KMS-11 (cell line): ENCODE measurements around the gene HOXB3.

Experiments used
- H2AFZ ChIP-seq: fragments of 200-600 bp; sonication (generic); 2 replicates; pipeline ENCODE4 v1.6.1; 2016; ENCODE audit warnings: antibody characterized with exemption, mixed run types, low read depth
- H3K27ac ChIP-seq: fragments of 200-600 bp; sonication (generic); 2 replicates; pipeline ENCODE4 v1.6.1; 2016; ENCODE audit warnings: mild to moderate bottlenecking, mixed run types
- H3K27me3 ChIP-seq: fragments of 200-600 bp; sonication (generic); 2 replicates; pipeline ENCODE4 v1.6.1; 2017; ENCODE audit warnings: mild to moderate bottlenecking, low read depth, mixed run types, moderate library complexity; ENCODE audit not compliant: insufficient read depth
- H3K36me3 ChIP-seq: fragments of 200-600 bp; sonication (generic); 2 replicates; pipeline ENCODE4 v1.6.1; 2017; ENCODE audit warnings: mild to moderate bottlenecking, mixed run types; ENCODE audit not compliant: insufficient read depth
- H3K4me1 ChIP-seq: fragments of 200-600 bp; sonication (generic); 2 replicates; pipeline ENCODE4 v1.6.1; 2016; ENCODE audit warnings: mild to moderate bottlenecking, low read depth, mixed run types; ENCODE audit not compliant: poor library complexity, severe bottlenecking
- H3K4me2 ChIP-seq: fragments of 200-600 bp; sonication (generic); 2 replicates; pipeline ENCODE4 v1.7.0; 2016; ENCODE audit warnings: mild to moderate bottlenecking, mixed run types
- H3K4me3 ChIP-seq: fragments of 200-600 bp; sonication (generic); IDR thresholded peaks from 2 replicates; pipeline ENCODE4 v1.6.1; 2017; ENCODE audit warnings: low read depth, low read length, mixed read lengths; ENCODE audit not compliant: insufficient read depth
- H3K79me2 ChIP-seq: fragments of 200-600 bp; sonication (generic); 2 replicates; pipeline ENCODE4 v1.6.1; 2016; ENCODE audit warnings: low read depth, mixed run types; ENCODE audit not compliant: insufficient read depth
- H3K9ac ChIP-seq: fragments of 200-600 bp; sonication (generic); 2 replicates; pipeline ENCODE4 v1.6.1; 2016; ENCODE audit warnings: mild to moderate bottlenecking, mixed run types
- H4K20me1 ChIP-seq: fragments of 200-600 bp; sonication (generic); 2 replicates; pipeline ENCODE4 v1.6.1; 2016; ENCODE audit warnings: mild to moderate bottlenecking, mixed run types; ENCODE audit not compliant: insufficient read depth
- CTCF ChIP-seq: fragments of 200-600 bp; sonication (generic); conservative IDR thresholded peaks from 2 replicates; pipeline ENCODE4 v1.6.1; 2017; ENCODE audit warnings: low read depth, mild to moderate bottlenecking, antibody characterized with exemption, low read length, moderate library complexity, mixed read lengths

Gene HOXB3

GRCh38 chr17:48564188-48565021, 25.6 kb downstream of the HOXB3 start:
- H3K4me2 ChIP-seq, result no peak overlapping the region
- no peak overlapping the region for H3K4me3 ChIP-seq
- no peaks in the 10 kb centered on the region for H3K4me1 ChIP-seq
- H4K20me1 ChIP-seq, result no peaks in the 10 kb centered on the region
- H3K27ac ChIP-seq, result no peak overlapping the region
- no peaks in the 10 kb centered on the region for H3K27me3 ChIP-seq
- H3K79me2 ChIP-seq, result no peaks in the 10 kb centered on the region
- H3K9ac ChIP-seq, result no peak overlapping the region
- H3K36me3 ChIP-seq, result no peaks in the 10 kb centered on the region
- no peak for TF ChIP-seq CTCF
- H2AFZ ChIP-seq, result no peak overlapping the region

- no peaks in the 10 kb centered on the region for H3K4me1 ChIP-seq
- H3K36me3 ChIP-seq, result no peaks in the 10 kb centered on the region
- H3K27ac ChIP-seq, result no peak overlapping the region
- no peaks in the 10 kb centered on the region for H4K20me1 ChIP-seq
- no peaks in the 10 kb centered on the region for H3K79me2 ChIP-seq
- no peak overlapping the region for H3K4me3 ChIP-seq
- no peaks in the 10 kb centered on the region for H3K27me3 ChIP-seq
- no peak overlapping the region for H2AFZ ChIP-seq
- no peak for TF ChIP-seq CTCF
- H3K9ac ChIP-seq, result no peak overlapping the region
- no peak overlapping the region for H3K4me2 ChIP-seq
These were observed 26.2 kb downstream of the HOXB3 start for GRCh38 chr17:48563867-48564187.

DNA sequence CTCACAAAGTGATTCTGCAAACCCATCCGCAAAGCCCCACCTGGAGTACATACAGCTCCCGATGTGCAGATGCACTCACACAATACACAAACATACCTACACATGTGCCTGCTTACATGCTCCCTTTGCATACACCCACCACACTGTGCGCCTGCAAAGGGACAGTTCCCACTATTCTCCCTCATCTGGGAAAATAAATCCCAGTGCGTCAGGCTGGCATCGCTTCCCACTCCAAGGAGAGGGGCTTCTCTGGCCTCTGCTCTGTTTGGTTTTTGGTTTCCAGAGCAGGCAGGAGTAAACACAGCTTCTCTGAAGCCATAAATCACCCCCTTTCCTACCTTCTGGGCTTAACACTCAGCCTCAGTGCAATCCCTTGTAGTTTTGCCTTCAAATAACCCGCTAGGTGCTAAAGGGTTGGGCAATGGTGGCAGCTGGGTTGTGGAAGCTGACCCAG, 26.6 kb downstream of the HOXB3 start:
- H3K4me2 ChIP-seq, result no peak overlapping the region
- H3K27me3 ChIP-seq, result no peaks in the 10 kb centered on the region
- no peak for TF ChIP-seq CTCF
- H3K27ac ChIP-seq, result no peak overlapping the region
- H3K79me2 ChIP-seq, result no peaks in the 10 kb centered on the region
- no peaks in the 10 kb centered on the region for H3K36me3 ChIP-seq
- no peak overlapping the region for H2AFZ ChIP-seq
- no peak overlapping the region for H3K4me3 ChIP-seq
- H3K4me1 ChIP-seq, result no peaks in the 10 kb centered on the region
- no peak overlapping the region for H3K9ac ChIP-seq
- no peaks in the 10 kb centered on the region for H4K20me1 ChIP-seq

DNA sequence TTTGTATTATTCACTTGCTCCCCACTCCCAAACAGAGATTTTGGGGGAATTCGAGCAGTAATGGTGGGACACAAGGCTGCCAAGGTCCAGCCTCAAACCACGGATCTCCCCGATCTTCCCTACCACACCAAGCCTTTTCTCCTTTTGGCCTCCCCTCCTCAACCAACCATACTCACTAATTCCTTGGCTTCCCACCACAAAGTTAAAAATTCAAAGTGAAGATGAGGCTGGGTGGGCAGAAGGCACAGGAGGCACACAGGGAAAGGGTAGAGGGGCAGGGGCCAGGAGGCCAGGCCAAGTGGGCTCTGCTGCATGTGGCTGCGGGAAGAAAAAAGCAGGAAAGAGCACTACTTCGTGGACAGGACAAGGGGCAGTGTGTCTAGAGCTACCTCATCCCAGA, 27.1 kb downstream of the HOXB3 start:
- no peak for TF ChIP-seq CTCF
- H3K9ac ChIP-seq, result no peak overlapping the region
- H3K4me3 ChIP-seq, result no peak overlapping the region
- no peak overlapping the region for H3K27ac ChIP-seq
- no peaks in the 10 kb centered on the region for H4K20me1 ChIP-seq
- no peaks in the 10 kb centered on the region for H3K36me3 ChIP-seq
- H2AFZ ChIP-seq, result no peak overlapping the region
- no peaks in the 10 kb centered on the region for H3K27me3 ChIP-seq
- no peak overlapping the region for H3K4me2 ChIP-seq
- H3K79me2 ChIP-seq, result no peaks in the 10 kb centered on the region
- no peaks in the 10 kb centered on the region for H3K4me1 ChIP-seq
